Measurements from ENCODE around the gene MDFI.

MDFI gene

DNA sequence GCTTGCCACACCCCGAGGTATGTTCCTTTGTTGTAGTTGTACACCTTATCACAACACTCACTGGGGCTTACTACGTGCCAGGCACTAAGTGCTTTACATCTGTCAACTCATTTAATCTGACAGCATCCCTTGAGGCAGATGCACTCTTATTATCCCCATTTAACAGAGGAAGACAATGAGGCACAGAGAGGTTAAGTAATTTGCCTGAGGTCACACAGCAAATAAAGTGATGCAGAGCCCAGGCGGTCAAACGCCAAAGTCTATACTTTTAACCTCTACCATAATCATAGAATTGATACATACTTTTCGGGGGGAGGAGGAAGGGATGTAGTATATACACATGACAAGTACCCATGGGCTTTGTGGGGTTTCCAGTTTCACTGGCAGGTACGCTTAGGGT is 37.7 kb downstream of the MDFI start:
- Mint-ChIP-seq H3K4me1 (no peaks in the 10 kb centered on the region), H3K36me3 (ENCODE audit: low read depth) (no peaks in the 10 kb centered on the region), H3K4me3 (no peak overlapping the region), H3K27ac (no peak overlapping the region), H3K27me3 (no peaks in the 10 kb centered on the region), H3K9me3 (no peaks in the 10 kb centered on the region)
- ATAC-seq (no peak), DNase-seq (no peak)

DNA sequence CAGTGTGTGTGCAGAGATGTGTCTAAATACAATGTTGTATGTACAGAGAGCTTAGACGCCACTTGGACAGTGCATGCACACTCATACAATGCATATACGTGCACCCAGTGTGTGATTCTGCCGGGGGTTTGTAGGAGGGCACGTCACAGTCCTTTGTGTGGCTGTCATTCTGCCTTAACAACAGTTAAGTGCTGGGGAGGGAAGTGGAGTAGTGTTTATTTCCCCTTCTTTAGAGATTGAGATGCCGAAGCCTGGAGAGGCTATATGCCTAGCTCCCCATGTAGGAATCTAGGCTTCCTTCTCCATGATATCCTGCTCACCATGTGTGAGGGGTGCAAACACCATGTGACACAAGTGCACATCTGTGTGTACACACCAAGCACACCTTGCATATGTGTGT is 38.2 kb downstream of the MDFI start:
- ATAC-seq (no peak), DNase-seq (no peak)
- no peaks in the 10 kb centered on the region for H3K27me3 Mint-ChIP-seq

DNA sequence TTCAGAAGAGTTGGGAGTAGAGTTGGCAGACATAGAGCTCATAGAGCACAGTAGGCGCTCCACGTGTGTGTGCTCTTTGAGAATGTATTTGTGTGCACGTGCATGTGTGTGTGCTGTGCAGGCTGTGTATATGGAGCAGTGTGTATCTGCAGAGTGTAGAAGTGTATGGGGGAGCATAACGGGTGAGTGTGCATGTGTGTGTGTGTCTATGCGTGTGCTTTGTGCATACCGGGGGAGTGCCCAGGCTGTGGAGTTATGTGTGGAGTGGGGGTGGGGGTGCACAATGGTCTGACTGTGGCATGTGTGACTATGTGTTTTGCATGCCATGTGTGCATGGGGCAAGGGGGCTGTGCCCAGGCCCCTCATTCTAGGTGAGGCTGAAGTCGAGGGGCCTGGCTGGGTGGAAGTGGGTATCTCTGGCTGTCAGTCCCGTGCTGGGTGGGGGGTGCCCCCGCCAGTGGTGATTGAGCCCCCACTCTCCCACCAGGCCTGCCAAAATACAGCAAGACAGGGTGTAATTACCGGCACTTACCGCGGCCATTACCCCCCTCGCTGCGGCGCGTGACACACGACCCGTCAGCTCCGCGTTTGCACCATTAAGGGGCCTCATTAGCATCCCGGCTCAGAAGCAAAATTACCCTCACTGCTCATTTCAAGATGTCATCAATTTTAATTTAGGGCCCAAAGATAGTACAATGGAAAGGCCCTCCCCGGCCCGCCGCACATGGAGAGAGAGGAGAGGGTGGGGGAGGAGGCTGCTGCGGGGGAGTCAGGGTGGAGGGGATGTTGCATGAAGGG is 39.1 kb downstream of the MDFI start:
- Mint-ChIP-seq H3K4me1 (no peaks in the 10 kb centered on the region), H3K27me3 (no peaks in the 10 kb centered on the region), H3K4me3 (no peak overlapping the region), H3K27ac (no peak overlapping the region), H3K9me3 (no peaks in the 10 kb centered on the region), H3K36me3 (ENCODE audit: low read depth) (no peaks in the 10 kb centered on the region)
- DNase-seq (no peak), ATAC-seq (no peak)

More for the DNA sequence above, 38.2 kb downstream of the MDFI start:
- H3K9me3 Mint-ChIP-seq = no peaks in the 10 kb centered on the region
- H3K27ac Mint-ChIP-seq = no peak overlapping the region
- no peaks in the 10 kb centered on the region for H3K36me3 Mint-ChIP-seq (ENCODE audit: low read depth)
- H3K4me3 Mint-ChIP-seq = no peak overlapping the region
- H3K4me1 Mint-ChIP-seq = no peaks in the 10 kb centered on the region

- no peaks in the 10 kb centered on the region for H3K9me3 Mint-ChIP-seq
- no peaks in the 10 kb centered on the region for H3K27me3 Mint-ChIP-seq
- H3K4me1 Mint-ChIP-seq = peaks cover 10% of the 10 kb centered on the region
- H3K36me3 Mint-ChIP-seq (ENCODE audit: low read depth) = no peaks in the 10 kb centered on the region
- H3K27ac Mint-ChIP-seq = no peak overlapping the region
- ATAC-seq (no peak), DNase-seq (no peak)
- H3K4me3 Mint-ChIP-seq = no peak overlapping the region
Observed at GRCh38 chr6:41678511-41679084, 40.3 kb downstream of the MDFI start.

GRCh38 chr6:41679696-41680095 is 41.4 kb downstream of the MDFI start:
- Mint-ChIP-seq H3K9me3 (no peaks in the 10 kb centered on the region), H3K27ac (no peak overlapping the region), H3K4me3 (no peak overlapping the region), H3K36me3 (ENCODE audit: low read depth) (no peaks in the 10 kb centered on the region), H3K27me3 (no peaks in the 10 kb centered on the region), H3K4me1 (peaks cover 12% of the 10 kb centered on the region)
- no peak for ATAC-seq
- DNase-seq = no peak

DNA sequence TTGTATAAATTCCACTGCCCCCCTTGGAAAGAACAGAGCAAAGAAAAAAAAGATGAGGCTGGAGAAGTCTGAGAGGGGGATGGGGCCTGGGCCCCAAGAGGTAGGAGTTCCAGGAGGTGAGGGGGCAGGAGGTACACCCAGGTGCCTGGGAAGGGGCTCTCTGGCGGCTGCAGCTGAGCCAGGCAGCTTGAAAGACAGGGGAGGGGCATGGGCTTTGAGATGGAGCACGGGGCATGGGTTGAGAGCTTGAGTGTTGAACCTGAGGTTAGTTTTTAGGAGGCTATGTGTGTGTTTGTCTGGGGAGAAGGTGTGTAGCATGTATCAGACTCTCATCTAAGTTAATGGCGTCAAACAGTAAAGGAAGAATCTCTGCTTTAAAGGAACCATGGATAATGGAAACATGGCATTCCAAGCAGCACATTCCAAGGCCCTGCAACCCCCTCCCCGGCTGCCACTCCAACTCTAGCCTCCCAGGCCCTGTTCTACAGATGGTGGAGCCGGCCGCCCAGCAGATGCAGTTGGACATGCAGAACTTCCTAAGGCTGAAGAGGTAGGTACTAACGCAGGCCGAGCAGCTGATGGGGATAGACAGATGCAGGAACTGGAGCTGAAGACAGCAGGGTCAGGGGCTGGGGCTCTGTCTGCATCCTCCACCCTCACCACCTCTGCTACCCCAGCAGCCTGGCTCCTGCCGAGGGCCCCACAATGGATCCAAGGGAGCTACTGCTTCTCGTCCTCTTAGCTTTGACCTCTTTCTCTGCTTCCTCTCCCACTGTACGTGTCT is 42.1 kb downstream of the MDFI start:
- no peak for DNase-seq
- no peak for ATAC-seq
- H3K4me1 Mint-ChIP-seq = peaks cover 12% of the 10 kb centered on the region
- no peaks in the 10 kb centered on the region for H3K36me3 Mint-ChIP-seq (ENCODE audit: low read depth)
- no peak overlapping the region for H3K27ac Mint-ChIP-seq
- no peaks in the 10 kb centered on the region for H3K9me3 Mint-ChIP-seq
- no peak overlapping the region for H3K4me3 Mint-ChIP-seq
- H3K27me3 Mint-ChIP-seq = no peaks in the 10 kb centered on the region

DNA sequence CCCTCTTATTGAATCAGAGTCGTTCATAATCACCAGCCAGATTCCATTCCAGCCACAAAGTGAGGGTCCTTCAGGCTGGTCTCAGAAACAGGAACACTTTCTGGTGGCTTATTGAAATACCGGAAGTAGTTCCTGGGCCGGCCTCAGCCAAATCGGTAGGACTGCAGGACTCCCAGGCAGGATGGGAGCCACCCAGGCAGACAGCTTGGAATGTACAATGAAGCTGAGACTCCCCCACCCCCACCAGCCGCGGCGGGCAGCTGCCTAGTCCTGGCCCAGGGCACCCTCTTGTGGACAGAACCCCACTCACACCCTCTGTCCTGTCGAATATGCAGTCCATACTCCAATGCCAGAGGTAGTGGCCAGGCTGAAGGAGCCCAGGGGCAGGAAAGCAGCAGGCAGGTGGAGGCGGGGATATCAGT is 43.8 kb downstream of the MDFI start:
- ATAC-seq = peak; percentile 63
- H3K9me3 Mint-ChIP-seq = no peaks in the 10 kb centered on the region
- H3K27ac Mint-ChIP-seq = no peak overlapping the region
- peaks cover 12% of the 10 kb centered on the region for H3K4me1 Mint-ChIP-seq
- no peaks in the 10 kb centered on the region for H3K36me3 Mint-ChIP-seq (ENCODE audit: low read depth)
- H3K4me3 Mint-ChIP-seq = peak overlapping the region; percentile 67
- peak; percentile 80 for DNase-seq
- H3K27me3 Mint-ChIP-seq = no peaks in the 10 kb centered on the region

- no peaks in the 10 kb centered on the region for H3K9me3 Mint-ChIP-seq
- peaks cover 12% of the 10 kb centered on the region for H3K4me1 Mint-ChIP-seq
- DNase-seq (peak; percentile 12), ATAC-seq (no peak)
- no peaks in the 10 kb centered on the region for H3K27me3 Mint-ChIP-seq
- H3K4me3 Mint-ChIP-seq = peak overlapping the region; percentile 67
- H3K36me3 Mint-ChIP-seq (ENCODE audit: low read depth) = no peaks in the 10 kb centered on the region
- peak overlapping the region; percentile 22 for H3K27ac Mint-ChIP-seq
Observed at GRCh38 chr6:41682497-41683272, 44.4 kb downstream of the MDFI start.

GRCh38 chr6:41683273-41683522 is 44.9 kb downstream of the MDFI start:
- DNase-seq (no peak), ATAC-seq (peak; percentile 4)
- H3K27me3 Mint-ChIP-seq = no peaks in the 10 kb centered on the region
- peak overlapping the region; percentile 52 for H3K27ac Mint-ChIP-seq
- peaks cover 12% of the 10 kb centered on the region for H3K4me1 Mint-ChIP-seq
- H3K4me3 Mint-ChIP-seq = peak overlapping the region; percentile 67
- H3K9me3 Mint-ChIP-seq = no peaks in the 10 kb centered on the region
- no peaks in the 10 kb centered on the region for H3K36me3 Mint-ChIP-seq (ENCODE audit: low read depth)

- Mint-ChIP-seq H3K9me3 (no peaks in the 10 kb centered on the region), H3K36me3 (ENCODE audit: low read depth) (no peaks in the 10 kb centered on the region), H3K27ac (peak overlapping the region; percentile 52), H3K4me1 (peaks cover 12% of the 10 kb centered on the region), H3K4me3 (peak overlapping the region; percentile 67), H3K27me3 (no peaks in the 10 kb centered on the region)
- peak; percentile 88 for ATAC-seq
- peak; percentile 85 for DNase-seq
Observed at GRCh38 chr6:41683523-41684310, 45.4 kb downstream of the MDFI start.

GRCh38 chr6:41684311-41685180 is 46.3 kb downstream of the MDFI start:
- Mint-ChIP-seq H3K36me3 (ENCODE audit: low read depth) (no peaks in the 10 kb centered on the region), H3K27ac (no peak overlapping the region), H3K4me3 (no peak overlapping the region), H3K27me3 (no peaks in the 10 kb centered on the region), H3K9me3 (no peaks in the 10 kb centered on the region), H3K4me1 (peaks cover 12% of the 10 kb centered on the region)
- no peak for DNase-seq
- no peak for ATAC-seq

DNA sequence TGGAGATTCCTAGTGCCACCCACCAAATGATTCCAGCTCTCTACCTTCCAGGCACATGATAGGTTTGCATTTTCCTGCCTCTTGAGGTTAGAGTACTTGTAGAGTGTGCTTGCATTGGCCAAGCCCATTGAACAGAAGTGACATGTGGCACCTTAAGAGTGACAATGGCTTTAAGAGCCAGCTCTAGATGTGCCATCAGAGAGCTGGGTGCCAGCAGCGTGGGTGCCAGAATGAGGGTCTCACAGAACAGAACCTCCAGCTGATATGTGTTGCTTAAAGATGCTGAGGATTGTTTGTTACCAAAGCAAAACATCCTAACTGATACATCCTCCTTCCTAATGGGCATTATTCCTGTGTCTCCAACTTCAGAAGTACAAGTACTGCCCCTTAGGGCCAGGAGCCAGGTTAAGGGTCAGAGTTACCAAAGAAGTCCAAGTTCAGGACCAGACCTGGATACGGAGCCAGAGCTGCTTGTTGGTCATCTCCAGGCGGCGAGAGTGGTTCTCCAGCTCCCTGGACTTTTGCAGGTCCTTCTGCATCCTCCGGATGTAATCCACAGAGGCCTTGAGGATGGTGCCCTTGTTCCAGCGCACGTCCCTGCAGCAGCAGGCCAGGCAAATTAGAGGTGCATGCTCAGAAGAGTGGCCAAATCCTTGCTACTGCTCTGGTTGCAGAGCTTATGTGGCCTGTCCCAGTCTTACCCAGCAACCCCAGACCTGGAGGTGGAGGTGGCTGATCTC is 47.5 kb downstream of the MDFI start:
- ATAC-seq = no peak
- no peaks in the 10 kb centered on the region for H3K36me3 Mint-ChIP-seq (ENCODE audit: low read depth)
- H3K27ac Mint-ChIP-seq = no peak overlapping the region

More for the DNA sequence above, 47.5 kb downstream of the MDFI start:
- H3K9me3 Mint-ChIP-seq = no peaks in the 10 kb centered on the region
- no peaks in the 10 kb centered on the region for H3K27me3 Mint-ChIP-seq
- H3K4me3 Mint-ChIP-seq = no peak overlapping the region
- no peak for DNase-seq
- H3K4me1 Mint-ChIP-seq = peaks cover 12% of the 10 kb centered on the region

Data from activated naive CD8-positive, alpha-beta T cell treated with anti-CD3 and anti-CD28 coated beads, Interleukin-2, amount 50 U/mL, for 24 hours (primary cell).